Measurements from ENCODE around the gene PIKFYVE.

The PIKFYVE gene

GRCh38 chr2:208253600-208254117 is 12.4 kb upstream of the PIKFYVE start:
- H3K36me3 ChIP-seq (ENCODE audit: control insufficient read depth in 2 of 2, insufficient read depth in 1 of 2, low read length in 2 of 2): peaks cover 15 to 41% of the 10 kb centered on the region in 2 experiments
- ChIA-PET POLR2A (interaction anchor here (0.6 to 2.9 kb wide), 6 partner anchors 12 to 542 kb away, joined by 3 to 41 read pairs (median 10); partner anchors contain the start of genes CCNYL1 and PIKFYVE), CTCF (interaction anchor here (0.6 to 5.2 kb wide), 9 partner anchors 12 to 150 kb away, joined by 3 to 53 read pairs (median 3); partner anchors contain the start of gene PIKFYVE)
- peak overlapping the region; percentile 29; the same call in 1 of the 2 replicates for H3K27ac ChIP-seq (ENCODE audit: extremely low read depth, low read depth, low read length)
- no peaks in the 10 kb centered on the region for H3K9me3 ChIP-seq (ENCODE audit: control insufficient read depth, insufficient read depth, low read depth, low read length)
- H3K4me3 ChIP-seq (ENCODE audit: low read depth, low read length): peak overlapping the region; percentile 82
- 0 out of 2 replicates have a peak, but pooled peaks cover 2% of the 10 kb centered on the region for H3K4me1 ChIP-seq (ENCODE audit: control insufficient read depth, insufficient read depth, low read length)
- TF ChIP-seq ZNF692 (tag by site-specific recombination; IDR thresholded peaks at IDR 0.05) (no peak), TCF7L2 (IDR thresholded peaks at IDR 0.05; ENCODE audit: borderline replicate concordance, low read depth, low read length) (peak; percentile 22; the same call in 1 of the 2 replicates)

DNA sequence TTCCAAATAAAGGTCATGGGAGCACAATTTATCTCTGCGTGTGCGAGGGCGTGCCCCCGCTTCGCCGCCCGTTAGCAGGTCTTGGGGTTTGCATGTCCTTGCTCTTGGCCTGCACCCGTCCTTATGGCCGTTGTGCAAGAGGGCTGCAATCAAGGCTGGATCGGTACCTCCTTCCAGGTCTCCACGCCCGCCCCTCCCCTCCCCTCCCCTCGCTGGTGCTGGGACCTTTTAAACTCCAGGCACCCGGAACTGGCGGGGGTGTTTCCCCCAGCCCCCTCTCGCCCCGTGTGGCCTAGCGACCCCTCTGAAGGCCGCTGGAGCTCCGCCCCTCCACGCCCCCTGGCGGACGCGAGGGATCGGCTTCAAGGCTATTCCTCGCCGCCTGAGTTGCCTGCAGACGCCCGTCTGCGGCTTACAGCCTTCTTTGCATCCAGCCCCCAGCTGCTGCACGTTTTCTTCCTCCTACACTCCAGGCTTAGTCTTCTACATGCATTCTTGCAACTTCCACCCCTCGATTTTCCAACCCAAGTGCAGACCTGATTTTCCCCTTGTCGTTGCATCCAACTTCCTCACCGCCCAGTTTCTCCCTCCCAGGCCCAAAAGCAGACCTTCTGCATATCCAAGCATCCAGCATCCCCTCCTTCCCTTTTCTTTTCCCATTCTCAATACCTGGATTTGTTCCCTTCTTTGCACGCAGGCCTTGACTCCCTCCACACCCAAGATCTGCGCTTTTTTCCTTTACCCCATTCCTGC is 11.8 kb upstream of the PIKFYVE start:
- Histone ChIP-seq H3K4me1 (ENCODE audit: control insufficient read depth, insufficient read depth, low read length) (0 out of 2 replicates have a peak, but pooled peaks cover 2% of the 10 kb centered on the region), H3K4me3 (ENCODE audit: low read depth, low read length) (peak overlapping the region; percentile 82), H3K27ac (ENCODE audit: extremely low read depth, low read depth, low read length) (peak overlapping the region; percentile 83), H3K36me3 (ENCODE audit: control insufficient read depth in 2 of 2, insufficient read depth in 1 of 2, low read length in 2 of 2) (peaks cover 11 to 35% of the 10 kb centered on the region in 2 experiments), H3K9me3 (ENCODE audit: control insufficient read depth, insufficient read depth, low read depth, low read length) (no peaks in the 10 kb centered on the region)
- POLR2A ChIA-PET: interaction anchor here (0.6 to 2.9 kb wide), 8 partner anchors 11 to 543 kb away, joined by 3 to 41 read pairs (median 6); partner anchors contain the start of genes CCNYL1 and PIKFYVE
- CTCF ChIA-PET: interaction anchor here (0.6 to 5.2 kb wide), 17 partner anchors 11 to 1107 kb away, joined by 3 to 53 read pairs (median 3); partner anchors contain the start of gene PIKFYVE
- TF ChIP-seq ZNF747 (tag by site-specific recombination; IDR thresholded peaks at IDR 0.05) (no peak), ZNF132 (tag by site-specific recombination; IDR thresholded peaks at IDR 0.05; ENCODE audit: borderline replicate concordance) (no peak), ZFHX2 (tag by site-specific recombination; conservative IDR thresholded peaks at IDR 0.05) (peak; percentile 41), ZNF157 (tag by site-specific recombination; IDR thresholded peaks at IDR 0.05) (no peak), ZFP3 (tag by site-specific recombination; IDR thresholded peaks at IDR 0.05; ENCODE audit: low read depth) (no peak), ZNF335 (tag by site-specific recombination; conservative IDR thresholded peaks at IDR 0.05) (peak; percentile 73), EGR2 (tag by site-specific recombination; IDR thresholded peaks at IDR 0.05; ENCODE audit: low read depth) (peak; percentile 41), PATZ1 (tag by site-specific recombination; IDR thresholded peaks at IDR 0.05) (peak; percentile 91), ZNF701 (tag by site-specific recombination; IDR thresholded peaks at IDR 0.05) (no peak), ZNF341 (tag by site-specific recombination; IDR thresholded peaks at IDR 0.05; ENCODE audit: low read depth) (peak; percentile 24; the same call in 1 of the 2 replicates), ZNF664 (tag by site-specific recombination; IDR thresholded peaks at IDR 0.05) (no peak), KLF17 (tag by site-specific recombination; IDR thresholded peaks at IDR 0.05) (no peak), ZNF366 (tag by site-specific recombination; conservative IDR thresholded peaks at IDR 0.05) (peak; percentile 74), SP2 (tag by site-specific recombination; IDR thresholded peaks at IDR 0.05) (peak; percentile 71), CTCF (tag by site-specific recombination; IDR thresholded peaks at IDR 0.05) (peak; percentile 96), ZNF654 (tag by site-specific recombination; IDR thresholded peaks at IDR 0.05; ENCODE audit: low read depth) (peak; percentile 8; the same call in 1 of the 2 replicates), BCL11A (tag by site-specific recombination; IDR thresholded peaks at IDR 0.05; ENCODE audit: low read depth) (no peak), ZNF76 (tag by site-specific recombination; IDR thresholded peaks at IDR 0.05; ENCODE audit: borderline replicate concordance, low read depth) (no peak; the same call in 1 of the 2 replicates), ZNF837 (tag by site-specific recombination; IDR thresholded peaks at IDR 0.05) (no peak)
- TF ChIP-seq, protein P1, sequence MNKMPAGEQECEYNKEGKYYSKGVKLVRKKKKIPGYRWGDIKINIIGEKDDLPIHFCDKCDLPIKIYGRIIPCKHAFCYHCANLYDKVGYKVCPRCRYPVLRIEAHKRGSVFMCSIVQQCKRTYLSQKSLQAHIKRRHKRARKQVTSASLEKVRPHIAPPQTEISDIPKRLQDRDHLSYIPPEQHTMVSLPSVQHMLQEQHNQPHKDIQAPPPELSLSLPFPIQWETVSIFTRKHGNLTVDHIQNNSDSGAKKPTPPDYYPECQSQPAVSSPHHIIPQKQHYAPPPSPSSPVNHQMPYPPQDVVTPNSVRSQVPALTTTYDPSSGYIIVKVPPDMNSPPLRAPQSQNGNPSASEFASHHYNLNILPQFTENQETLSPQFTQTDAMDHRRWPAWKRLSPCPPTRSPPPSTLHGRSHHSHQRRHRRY (tag by site-specific recombination; IDR thresholded peaks at IDR 0.05): no peak
- TF ChIP-seq, protein P2, sequence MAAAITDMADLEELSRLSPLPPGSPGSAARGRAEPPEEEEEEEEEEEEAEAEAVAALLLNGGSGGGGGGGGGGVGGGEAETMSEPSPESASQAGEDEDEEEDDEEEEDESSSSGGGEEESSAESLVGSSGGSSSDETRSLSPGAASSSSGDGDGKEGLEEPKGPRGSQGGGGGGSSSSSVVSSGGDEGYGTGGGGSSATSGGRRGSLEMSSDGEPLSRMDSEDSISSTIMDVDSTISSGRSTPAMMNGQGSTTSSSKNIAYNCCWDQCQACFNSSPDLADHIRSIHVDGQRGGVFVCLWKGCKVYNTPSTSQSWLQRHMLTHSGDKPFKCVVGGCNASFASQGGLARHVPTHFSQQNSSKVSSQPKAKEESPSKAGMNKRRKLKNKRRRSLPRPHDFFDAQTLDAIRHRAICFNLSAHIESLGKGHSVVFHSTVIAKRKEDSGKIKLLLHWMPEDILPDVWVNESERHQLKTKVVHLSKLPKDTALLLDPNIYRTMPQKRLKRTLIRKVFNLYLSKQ (tag by site-specific recombination; IDR thresholded peaks at IDR 0.05; ENCODE audit: borderline replicate concordance): no peak
